Cardiac atrium fibroblast (primary cell): ENCODE results near the gene NHLRC4. TPM values are rescaled to one million over a fixed set of nuclear protein-coding genes. Genes with fewer than 3 reads are reported as not detected.

Source experiments
- total RNA-seq: library from RNA; depleted of rRNA; stranded (reverse); fragments of >200 nt; gene quantifications from 2 replicates; pipeline ENCODE4 v1.2.3, GENCODE V29; 2015

The NHLRC4 gene, protein sequence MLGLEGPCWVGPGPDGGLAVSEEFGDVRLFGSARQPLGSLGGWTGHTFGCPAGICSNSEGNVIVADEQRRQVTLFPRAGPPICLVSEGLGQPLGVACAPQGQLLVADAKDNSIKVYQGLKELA
- 2.2 and 6.5 TPM in 2 replicates for total RNA-seq

GRCh38 chr16:566475-567372 lies at the start of gene NHLRC4:
TSS of gene NHLRC4 (plus strand) at chr16:567005. CDS start at chr16:568048, 1,043 bp downstream.

DNA sequence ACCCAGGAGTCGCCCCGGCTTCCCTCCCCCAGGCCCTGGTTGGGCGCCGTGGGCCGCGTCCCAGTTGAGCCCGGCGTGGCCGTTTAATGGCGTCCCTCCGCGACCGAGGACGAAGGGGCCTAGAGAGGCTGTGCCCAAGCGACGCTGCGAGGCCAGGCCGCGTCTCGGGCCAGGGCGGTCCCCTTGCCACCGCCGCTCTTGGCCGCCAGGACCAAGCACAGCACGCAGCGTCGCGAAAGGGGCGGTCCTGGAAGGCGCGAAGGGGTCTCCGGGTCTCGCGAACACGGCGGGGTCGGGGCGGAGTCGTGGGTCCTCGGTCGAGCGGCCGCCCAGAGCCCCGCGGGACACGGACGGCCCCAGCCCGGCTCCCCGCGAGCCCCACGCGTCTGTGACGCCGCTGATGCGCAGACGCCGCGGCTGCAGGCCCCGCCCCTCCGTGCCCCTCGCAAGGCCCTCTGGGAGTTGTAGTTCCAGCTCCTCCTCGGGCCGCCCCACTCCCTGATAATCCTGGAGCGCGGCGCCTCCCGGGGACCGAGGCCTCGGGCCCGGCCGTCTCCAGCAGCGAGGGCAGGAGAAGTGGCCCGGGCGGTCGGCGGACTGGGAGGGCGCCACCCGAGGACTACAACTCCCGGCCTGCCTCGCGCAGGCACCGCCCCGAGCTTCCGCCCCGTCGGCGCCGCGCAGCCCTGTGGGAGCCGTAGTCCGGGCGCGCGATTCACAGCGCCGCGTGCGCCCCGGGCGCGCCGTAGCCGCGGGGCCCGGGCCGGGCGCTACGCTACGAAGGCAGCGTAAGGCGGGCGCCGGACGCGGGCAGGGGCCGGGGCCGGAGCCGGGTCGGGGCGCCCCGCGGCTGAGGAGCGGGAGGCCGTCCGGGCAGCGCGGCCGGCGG lies 39.5 kb upstream of the NHLRC4 start, which contains the start of gene CAPN15:
Gene CAPN15 (plus strand): TSS at position 698 of the 889 bp plus-strand sequence. CDS start 19,127 bp downstream, outside the sequence.

DNA sequence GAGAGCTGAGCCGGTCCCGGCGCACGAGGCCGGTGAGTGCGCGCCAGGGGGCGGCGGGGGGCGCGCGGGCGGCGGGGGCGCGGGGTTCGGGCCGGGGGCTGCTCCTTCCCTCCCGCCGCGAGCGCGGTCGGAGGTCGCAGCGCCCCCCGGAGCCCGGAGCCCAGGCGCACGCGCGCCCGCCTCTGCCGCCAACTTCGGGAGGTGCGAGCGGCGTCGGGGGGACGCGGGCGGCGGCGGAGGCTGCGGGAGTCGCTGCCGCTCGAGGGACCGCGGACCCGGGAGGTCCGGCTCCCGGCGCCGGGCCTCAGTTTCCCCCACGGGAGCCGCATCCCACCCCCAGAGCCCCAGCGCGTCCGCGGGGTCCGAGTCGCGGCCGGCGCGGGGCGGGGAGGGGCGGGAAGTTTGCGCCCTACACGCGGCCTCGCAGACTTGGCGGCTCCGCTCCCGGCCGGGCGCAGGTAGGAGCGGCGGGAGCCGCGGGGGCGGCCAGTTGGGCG lies 6.6 kb upstream of the NHLRC4 start, which contains the start of gene PRR35:
Gene PRR35 (plus strand): TSS at position 191 of the 497 bp plus-strand sequence. CDS start 2,901 bp downstream, outside the sequence.

GRCh38 chr16:569445-570254 lies 2.8 kb downstream of the NHLRC4 start, which contains the start of gene PIGQ:
TSS of gene PIGQ (plus strand) at chr16:569968. CDS start at chr16:574075, 4,107 bp downstream.

DNA sequence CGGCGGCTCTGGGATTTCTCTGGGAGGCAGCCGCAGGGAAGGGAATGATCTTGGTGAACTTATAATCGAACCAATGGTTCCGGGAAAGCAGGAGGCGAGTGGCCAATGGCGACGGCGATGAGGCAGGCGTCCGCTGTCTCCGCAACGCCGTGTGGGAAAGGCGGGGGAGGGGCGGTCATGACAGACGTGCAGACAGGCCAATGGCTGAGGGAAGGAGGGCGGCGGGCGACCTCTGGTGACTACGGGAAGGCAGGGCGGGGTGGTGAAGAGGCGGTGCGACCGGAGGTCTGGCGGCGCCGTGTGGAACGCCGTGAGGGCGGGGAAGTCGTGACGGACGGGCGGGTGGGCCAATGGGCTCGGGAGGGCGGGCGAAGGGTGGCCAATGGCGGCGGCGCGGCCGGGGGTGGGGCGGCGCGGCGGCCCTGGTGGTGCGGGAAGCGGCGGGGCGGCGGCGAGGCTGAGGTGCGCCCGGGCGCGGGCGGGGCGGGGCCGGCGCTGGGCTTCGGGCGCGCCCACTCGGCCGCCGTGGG lies 22.9 kb downstream of the NHLRC4 start, which contains the start of gene RAB40C:
Gene RAB40C (plus strand): TSS at position 409 of the 530 bp plus-strand sequence. CDS start 226 bp downstream, outside the sequence.

Other genes starting within 250 kb of the NHLRC4 start
- gene AXIN1, start 214.3 kb upstream of the NHLRC4 start, total RNA-seq = 16.2 and 21.5 TPM in 2 replicates
- 59.8 and 94.1 TPM in 2 replicates for gene MRPL28, start 196.5 kb upstream of the NHLRC4 start, total RNA-seq
- 40.1 and 47.3 TPM in 2 replicates for gene PGAP6, start 185.0 kb upstream of the NHLRC4 start, total RNA-seq
- 175 and 182 TPM in 2 replicates for gene NME4, start 169.8 kb upstream of the NHLRC4 start, total RNA-seq
- 9.6 and 16.8 TPM in 2 replicates for gene DECR2, start 165.1 kb upstream of the NHLRC4 start, total RNA-seq
- 32.1 and 33.0 TPM in 2 replicates for gene RAB11FIP3, start 141.4 kb upstream of the NHLRC4 start, total RNA-seq
- gene CAPN15, start 39.3 kb upstream of the NHLRC4 start, total RNA-seq = 32.9 and 43.7 TPM in 2 replicates
- not detected in 2 replicates for gene PRR35, start 6.6 kb upstream of the NHLRC4 start, total RNA-seq
- gene PIGQ, start 3.0 kb downstream of the NHLRC4 start, total RNA-seq = 22.4 and 30.7 TPM in 2 replicates
- gene RAB40C, start 23.1 kb downstream of the NHLRC4 start, total RNA-seq = 11.6 and 18.6 TPM in 2 replicates
- gene WFIKKN1, start 64.0 kb downstream of the NHLRC4 start, total RNA-seq = under 0.01 TPM in 1 of 2 replicates, not detected in the other
- gene METTL26, start 69.3 kb downstream of the NHLRC4 start, total RNA-seq = 119 and 170 TPM in 2 replicates
- 28.2 and 41.8 TPM in 2 replicates for gene MCRIP2, start 74.8 kb downstream of the NHLRC4 start, total RNA-seq
- gene WDR90, start 82.4 kb downstream of the NHLRC4 start, total RNA-seq = 9.2 and 12.6 TPM in 2 replicates
- gene RHOT2, start 101.1 kb downstream of the NHLRC4 start, total RNA-seq = 48.6 and 67.3 TPM in 2 replicates
- 2.9 TPM in 1 of 2 replicates, not detected in the other for gene RHBDL1, start 108.7 kb downstream of the NHLRC4 start, total RNA-seq
- gene STUB1, start 113.4 kb downstream of the NHLRC4 start, total RNA-seq = 147 and 190 TPM in 2 replicates
- 43.3 and 83.1 TPM in 2 replicates for gene JMJD8, start 117.3 kb downstream of the NHLRC4 start, total RNA-seq
- 9.7 and 12.8 TPM in 2 replicates for gene WDR24, start 123.4 kb downstream of the NHLRC4 start, total RNA-seq
- 1.9 and 2.9 TPM in 2 replicates for gene FBXL16, start 138.8 kb downstream of the NHLRC4 start, total RNA-seq
- 84.7 and 120 TPM in 2 replicates for gene METRN, start 148.1 kb downstream of the NHLRC4 start, total RNA-seq
- gene ANTKMT, start 154.1 kb downstream of the NHLRC4 start, total RNA-seq = 13.4 and 19.0 TPM in 2 replicates
- 1.6 and 4.5 TPM in 2 replicates for gene CCDC78, start 159.4 kb downstream of the NHLRC4 start, total RNA-seq
- gene HAGHL, start 160.1 kb downstream of the NHLRC4 start, total RNA-seq = 4.0 and 25.1 TPM in 2 replicates
- 16.8 and 31.4 TPM in 2 replicates for gene CIAO3, start 174.0 kb downstream of the NHLRC4 start, total RNA-seq
- not detected in 2 replicates for gene MSLN, start 193.7 kb downstream of the NHLRC4 start, total RNA-seq
- gene RPUSD1, start 221.4 kb downstream of the NHLRC4 start, total RNA-seq = 20.0 and 33.5 TPM in 2 replicates
- 16.6 and 22.0 TPM in 2 replicates for gene CHTF18, start 221.6 kb downstream of the NHLRC4 start, total RNA-seq
- gene GNG13, start 233.7 kb downstream of the NHLRC4 start, total RNA-seq = not detected in 2 replicates